Gastrocnemius medialis (tissue), 4 donors: ENCODE results near the gene GNG2. TPM values are rescaled to one million over a fixed set of nuclear protein-coding genes. Genes with fewer than 3 reads are reported as not detected.

Experiments used
- ATAC-seq, 2 donors: fragments of 150-250 bp; one replicate each; pipeline ENCODE4 v1.9.1; 2016
- DNase-seq, 2 donors: peaks; one replicate each; pipeline ENCODE4 v3.0.0-alpha.2; 2019
- H3K27ac ChIP-seq, 4 donors: fragments of 200-600 bp; sonication (generic); 1 replicate in 1 of 4; 2 replicates in 3 of 4; pipeline ENCODE4 v1.5.1; 2016 to 2018; ENCODE audit warnings: mild to moderate bottlenecking in 2 of 4, moderate library complexity in 1 of 4
- H3K27me3 ChIP-seq, 3 donors: fragments of 200-600 bp; sonication (generic) in 2 of 3; 1 replicate in 1 of 3; 2 replicates in 2 of 3; pipeline versions ENCODE4 v1.5.1 to v1.6.0; 2016 to 2019; ENCODE audit warnings: mild to moderate bottlenecking in 1 of 3, moderate library complexity in 1 of 3
- H3K36me3 ChIP-seq, 2 donors: fragments of 200-600 bp; sonication (generic) in 1 of 2; one replicate each; pipeline ENCODE4 v1.5.1; 2017 to 2018
- H3K4me1 ChIP-seq, 2 donors: fragments of 200-600 bp; sonication (generic) in 1 of 2; one replicate each; pipeline ENCODE4 v1.5.1; 2016 to 2017; ENCODE audit warnings: mild to moderate bottlenecking in 2 of 2
- H3K4me3 ChIP-seq, 4 donors: fragments of 200-600 bp; sonication (generic) in 3 of 4; 1 replicate in 1 of 4; 2 replicates in 3 of 4; pipeline ENCODE4 v1.5.1; 2016 to 2019; ENCODE audit warnings: mild to moderate bottlenecking in 2 of 4
- H3K9me3 ChIP-seq, 3 donors: fragments of 200-600 bp; sonication (generic) in 2 of 3; 1 replicate in 1 of 3; 2 replicates in 2 of 3; pipeline ENCODE4 v1.5.1; 2016 to 2019
- CTCF ChIP-seq, 5 experiments: fragments of 450-650 bp in 3 of 5; fragments of 200-600 bp in 2 of 5; sonication (generic) in 2 of 5; IDR thresholded peaks in 4 of 5; conservative IDR thresholded peaks in 1 of 5; 1 replicate in 4 of 5; 2 replicates in 1 of 5; pipeline ENCODE4 v1.5.1; 2016 to 2019; ENCODE audit warnings: antibody characterized with exemption in 5 of 5, mild to moderate bottlenecking in 3 of 5, moderate library complexity in 3 of 5
- POLR2A ChIP-seq, 2 donors: fragments of 450-650 bp; IDR thresholded peaks; one replicate each; pipeline ENCODE4 v1.6.1; 2017; ENCODE audit warnings: antibody characterized with exemption in 2 of 2, mild to moderate bottlenecking in 2 of 2, moderate library complexity in 2 of 2
- in situ Hi-C, 4 donors: fragments of 200-750 bp; cut with MboI; loops; one replicate each; pipeline versions ENCODE4 v1.15.0 to v1.8.0; 2017; ENCODE audit warnings: low sequenced_read_pairs in 4 of 4
- intact Hi-C: fragments of 100-400 bp; cut with DNase I; formaldehyde crosslinking; loops from one replicate; pipeline ENCODE4 v1.15.1; 2023; ENCODE audit warnings: low total_unique reads
- total RNA-seq, 4 donors: library from RNA; depleted of rRNA; stranded (reverse); fragments of >200 nt; gene quantifications; one replicate each; pipeline versions ENCODE4 v1.1.0 to v1.2.3, GENCODE V29; 2016

GNG2 gene
- total RNA-seq, 4 donors from 2014 or later: 0.41 to 4.9 (median 2.2) TPM

DNA sequence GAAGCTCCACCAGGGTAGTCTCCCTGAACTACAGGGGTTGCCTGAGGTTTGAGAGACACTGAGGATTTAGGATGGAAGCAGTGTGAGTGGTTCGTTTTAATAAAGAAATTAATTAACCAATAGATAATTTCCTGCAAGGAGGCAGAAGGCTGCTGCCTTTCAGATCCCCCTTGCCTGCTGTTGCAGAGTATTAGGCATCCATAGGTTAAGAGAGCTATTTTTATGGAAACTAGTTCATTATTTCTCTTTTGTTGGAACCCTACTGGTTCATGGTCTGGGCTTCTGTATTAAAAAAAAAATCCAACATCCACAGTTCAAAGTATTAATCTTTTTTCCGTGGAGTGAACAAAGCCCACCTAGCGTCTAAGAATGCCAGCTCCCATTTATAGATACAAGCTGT lies 78.4 kb downstream of the GNG2 start:
- no peak overlapping the region for H3K4me3 ChIP-seq
- in situ Hi-C loops: no loop called here
- intact Hi-C loops: no loop called here
- ATAC-seq: no peak
- H3K36me3 ChIP-seq: no peaks in the 10 kb centered on the region
- H3K27ac ChIP-seq: no peak overlapping the region
- no peak for DNase-seq
- TF ChIP-seq CTCF (IDR thresholded peaks at IDR 0.05 in 4 of 5, conservative IDR thresholded peaks at IDR 0.05 in 1 of 5) (no peak), POLR2A (IDR thresholded peaks at IDR 0.05) (no peak)
- no peaks in the 10 kb centered on the region for H3K27me3 ChIP-seq
- no peaks in the 10 kb centered on the region for H3K4me1 ChIP-seq
- H3K9me3 ChIP-seq: no peaks in the 10 kb centered on the region

- no peaks in the 10 kb centered on the region for H3K9me3 ChIP-seq
- no peaks in the 10 kb centered on the region for H3K27me3 ChIP-seq
- no peaks in the 10 kb centered on the region for H3K4me1 ChIP-seq
- DNase-seq: no peak
- TF ChIP-seq POLR2A (IDR thresholded peaks at IDR 0.05) (no peak), CTCF (IDR thresholded peaks at IDR 0.05 in 4 of 5, conservative IDR thresholded peaks at IDR 0.05 in 1 of 5) (no peak)
- H3K27ac ChIP-seq: no peak overlapping the region
- in situ Hi-C loops (no loop called here), intact Hi-C loops (no loop called here)
- no peaks in the 10 kb centered on the region for H3K36me3 ChIP-seq
- ATAC-seq: no peak
- H3K4me3 ChIP-seq: no peak overlapping the region
Observed at GRCh38 chr14:51939226-51939625, 78.8 kb downstream of the GNG2 start.

DNA sequence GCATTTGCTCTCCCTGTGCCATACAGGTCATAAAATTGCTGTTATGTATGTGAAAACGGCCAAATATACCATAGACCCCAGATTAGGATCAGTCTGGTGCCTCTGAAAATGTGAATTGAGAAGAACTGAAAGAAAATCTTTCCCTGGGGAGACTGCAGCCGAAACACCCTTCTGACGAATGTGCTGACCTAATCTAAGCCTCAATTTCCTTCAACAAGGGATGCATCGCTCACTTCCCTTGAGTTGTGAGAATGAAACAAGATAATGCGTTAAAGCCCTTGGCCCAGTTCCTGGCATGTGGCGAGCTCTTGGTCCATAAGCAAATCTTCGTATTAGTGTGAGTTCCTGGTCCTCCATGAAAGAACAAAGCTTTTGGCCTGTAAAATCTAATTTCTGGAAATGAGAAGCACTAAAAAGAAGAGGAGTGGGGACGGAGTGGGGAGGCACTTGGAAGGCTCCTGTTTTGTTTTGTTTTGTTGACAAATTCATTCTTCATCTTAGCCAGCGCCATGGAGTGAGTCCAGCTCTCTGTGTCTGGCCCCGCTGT lies 79.4 kb downstream of the GNG2 start:
- TF ChIP-seq POLR2A (IDR thresholded peaks at IDR 0.05): no peak
- no peak for TF ChIP-seq CTCF (IDR thresholded peaks at IDR 0.05 in 4 of 5, conservative IDR thresholded peaks at IDR 0.05 in 1 of 5)
- Histone ChIP-seq H3K27ac (no peak overlapping the region), H3K9me3 (no peaks in the 10 kb centered on the region), H3K27me3 (no peaks in the 10 kb centered on the region), H3K36me3 (no peaks in the 10 kb centered on the region), H3K4me1 (no peaks in the 10 kb centered on the region), H3K4me3 (no peak overlapping the region)
- ATAC-seq (no peak), DNase-seq (no peak)
- in situ Hi-C loops: no loop called here
- intact Hi-C loops: no loop called here

DNA sequence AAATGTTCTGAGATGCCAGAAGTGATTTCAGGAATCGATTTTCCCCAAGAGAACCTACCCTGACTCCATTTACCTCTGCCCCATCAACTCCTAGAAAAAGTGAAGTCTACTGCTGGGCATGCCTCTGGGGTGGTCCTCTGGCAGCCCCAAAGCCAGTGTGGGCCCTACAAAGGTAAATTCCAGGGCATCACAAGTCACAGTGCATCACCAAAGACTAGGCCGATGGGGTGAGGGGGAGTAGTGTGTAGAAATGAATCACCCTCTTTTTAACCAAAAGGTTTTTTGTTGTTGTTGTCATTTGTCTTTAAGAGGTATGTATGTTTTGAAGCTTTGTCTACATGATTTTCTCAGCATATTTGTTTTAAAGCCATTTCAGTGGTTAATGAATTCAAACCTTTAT lies 82.6 kb downstream of the GNG2 start:
- intact Hi-C loops (no loop called here), in situ Hi-C loops (no loop called here)
- Histone ChIP-seq H3K4me3 (no peak overlapping the region), H3K27me3 (no peaks in the 10 kb centered on the region), H3K27ac (no peak overlapping the region), H3K36me3 (no peaks in the 10 kb centered on the region), H3K4me1 (no peaks in the 10 kb centered on the region), H3K9me3 (no peaks in the 10 kb centered on the region)
- DNase-seq (no peak), ATAC-seq (no peak)
- TF ChIP-seq POLR2A (IDR thresholded peaks at IDR 0.05) (no peak), CTCF (IDR thresholded peaks at IDR 0.05 in 4 of 5, conservative IDR thresholded peaks at IDR 0.05 in 1 of 5) (no peak)

DNA sequence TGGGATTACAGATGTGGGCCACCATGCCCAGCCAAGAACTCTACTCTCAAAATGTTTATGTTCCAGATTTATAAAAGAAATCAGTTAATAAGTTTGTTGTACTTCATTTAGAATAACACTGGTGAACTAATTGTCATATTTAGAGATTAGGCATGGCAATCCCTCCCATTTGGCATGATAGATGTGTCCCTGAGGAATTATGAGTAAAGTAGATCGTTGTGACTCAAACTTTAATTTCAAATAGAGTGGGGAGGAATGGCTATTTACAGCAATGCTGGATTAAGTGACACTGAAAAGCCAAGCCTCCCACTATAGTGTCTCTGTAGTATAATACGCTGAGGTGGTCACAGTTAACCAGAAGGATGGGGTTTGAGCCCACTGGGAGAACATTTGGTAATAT lies 89.6 kb downstream of the GNG2 start:
- intact Hi-C loops (no loop called here), in situ Hi-C loops (no loop called here)
- Histone ChIP-seq H3K27ac (no peak overlapping the region), H3K9me3 (no peaks in the 10 kb centered on the region), H3K4me3 (no peak overlapping the region), H3K36me3 (no peaks in the 10 kb centered on the region), H3K4me1 (no peaks in the 10 kb centered on the region), H3K27me3 (no peaks in the 10 kb centered on the region)
- ATAC-seq: no peak
- TF ChIP-seq POLR2A (IDR thresholded peaks at IDR 0.05): no peak
- TF ChIP-seq CTCF (IDR thresholded peaks at IDR 0.05 in 4 of 5, conservative IDR thresholded peaks at IDR 0.05 in 1 of 5): no peak
- DNase-seq: no peak
